SW 1271 (cell line): Measurements from ENCODE around the gene GRP.
A peak's percentile ranks its signal among the peaks of the same experiment; 100 is the strongest.

ENCODE experiments used
- DNase-seq, 2 experiments: peaks; one replicate each; lab custom pipeline; 2025; lab: John Stamatoyannopoulos, UW

GRP gene

GRCh38 chr18:59268127-59268720, 48.3 kb downstream of the GRP start:
- no peak for DNase-seq

DNA sequence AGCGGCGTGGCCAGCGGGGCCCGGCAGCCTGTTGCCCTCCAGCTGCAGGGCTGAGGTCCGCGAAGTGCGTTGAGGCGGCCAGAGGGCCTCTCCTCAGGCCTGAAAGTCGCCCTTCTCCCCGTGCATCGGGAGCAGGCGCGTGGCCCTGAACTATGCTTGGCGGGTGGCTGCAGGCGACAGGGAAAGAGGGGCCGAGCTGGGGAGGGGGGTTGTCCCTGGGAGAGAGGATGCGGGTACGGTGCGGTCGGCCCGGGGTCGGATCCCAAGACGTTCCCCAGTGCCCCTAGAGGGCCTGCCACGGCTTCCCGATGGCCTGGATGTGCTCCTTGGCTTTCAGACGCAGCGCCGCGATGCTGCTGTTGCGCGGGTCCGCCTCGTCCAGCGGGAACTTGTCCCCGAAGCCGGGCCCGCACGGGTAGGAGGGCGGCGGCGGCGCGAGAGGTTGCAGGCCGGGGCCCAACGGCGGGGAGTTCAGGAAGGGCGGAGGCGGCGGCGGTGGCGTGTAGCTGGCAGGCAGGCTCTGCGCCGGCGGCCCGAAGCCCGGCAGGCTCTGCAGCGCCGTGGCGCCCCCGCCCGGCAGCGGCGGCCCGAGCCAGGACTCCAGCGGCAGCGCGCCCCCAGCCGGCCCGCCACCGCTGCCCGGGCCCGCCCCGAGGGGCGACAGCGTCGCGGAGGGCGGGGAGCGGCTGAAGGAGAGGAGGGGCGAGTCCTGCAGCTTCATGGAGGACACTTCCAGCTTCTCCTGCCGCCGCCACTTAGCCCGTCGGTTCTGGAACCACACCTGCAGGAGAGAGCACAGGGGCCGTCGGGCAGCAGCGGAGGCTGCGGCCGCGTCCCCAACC, 49.0 kb downstream of the GRP start:
- DNase-seq: no peak

DNA sequence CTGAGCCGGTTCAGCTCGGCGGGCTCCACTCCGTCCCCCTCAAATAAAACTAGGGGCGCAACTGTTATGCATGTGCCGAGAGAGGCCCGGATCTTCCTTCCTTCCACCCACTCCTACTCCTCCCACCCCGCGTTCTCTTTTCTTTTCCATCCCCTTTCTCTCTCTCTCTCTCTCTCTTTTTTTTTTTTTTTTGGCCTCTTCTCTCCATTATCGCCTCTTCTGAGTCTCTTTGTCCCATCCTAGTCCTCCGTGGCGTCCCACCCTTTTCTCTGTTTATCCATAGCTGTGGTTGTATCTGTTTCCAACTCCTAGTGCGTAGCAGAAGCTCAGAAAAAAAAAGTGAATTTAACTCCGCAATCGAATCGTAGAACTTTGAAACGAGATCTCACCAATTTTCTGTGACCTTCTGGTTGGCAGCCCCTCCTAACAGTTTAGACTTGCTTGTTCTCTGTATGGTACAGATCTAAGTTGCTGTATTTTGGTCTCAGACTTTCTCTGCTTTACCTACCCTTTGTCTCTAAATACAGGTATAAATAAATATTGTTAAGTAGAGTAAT, 49.7 kb downstream of the GRP start:
- no peak for DNase-seq

GRCh38 chr18:59270689-59271257, 50.8 kb downstream of the GRP start:
- DNase-seq: no peak

DNA sequence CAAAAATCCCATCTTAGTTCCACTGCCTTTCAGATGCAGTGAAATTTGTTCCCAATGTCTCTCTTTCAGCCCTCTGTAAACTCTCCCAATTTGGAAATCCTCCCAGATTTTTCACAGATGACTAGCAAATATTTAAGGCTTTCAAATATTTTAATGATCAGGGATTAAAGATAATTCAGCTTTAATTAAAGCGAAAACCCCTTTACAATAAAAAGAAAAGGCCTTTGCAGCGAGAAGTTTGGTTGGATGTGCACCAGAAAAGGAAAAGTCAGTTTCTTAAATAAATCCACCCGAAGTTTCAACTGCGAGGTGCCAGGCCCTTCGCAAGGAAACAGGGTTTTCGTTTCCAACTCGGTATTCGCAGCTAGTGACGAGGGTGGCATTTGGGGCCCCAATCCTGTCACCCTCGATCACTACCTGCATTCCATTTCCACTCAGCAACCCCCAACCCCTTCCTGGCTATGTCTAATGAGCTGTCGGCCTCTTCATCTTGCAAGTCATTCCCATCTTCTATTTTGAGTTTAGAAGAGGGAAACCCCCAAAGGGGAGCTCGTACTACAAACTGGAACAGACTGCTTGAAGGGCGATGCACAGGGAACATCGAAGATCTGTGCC, 51.8 kb downstream of the GRP start:
- no peak for DNase-seq

DNA sequence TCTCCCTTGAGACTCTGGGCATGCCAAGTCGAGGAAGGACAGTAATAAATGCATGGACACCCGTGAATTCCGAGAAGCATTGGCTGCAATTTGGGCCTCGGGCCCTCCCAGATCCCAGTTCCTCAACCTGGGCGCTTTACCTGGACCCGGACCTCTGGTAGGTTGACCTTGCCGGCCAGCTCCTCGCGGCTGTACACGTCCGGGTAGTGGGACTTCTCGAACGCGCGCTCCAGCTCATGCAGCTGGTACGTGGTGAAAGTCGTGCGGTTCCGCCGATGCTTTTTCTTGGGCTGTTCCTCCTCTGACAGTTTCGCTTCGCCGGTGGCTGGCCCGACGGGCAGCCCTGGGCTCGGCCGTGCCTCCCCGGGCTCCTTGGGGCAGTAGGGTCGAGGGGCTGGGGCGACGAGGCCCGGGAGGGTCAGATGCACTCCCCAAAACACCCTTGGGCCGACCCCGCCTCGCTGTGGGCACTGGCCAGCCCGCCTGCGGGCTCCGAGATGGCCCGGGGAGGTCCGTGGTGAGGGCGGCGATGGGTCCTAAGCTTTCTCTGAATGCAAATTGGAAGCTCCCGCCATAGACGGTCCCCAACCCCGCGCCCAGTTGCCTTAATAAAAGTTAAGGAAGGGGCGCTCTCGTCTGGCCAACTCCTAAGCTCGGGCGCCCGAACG, 52.4 kb downstream of the GRP start:
- DNase-seq: no peak

DNA sequence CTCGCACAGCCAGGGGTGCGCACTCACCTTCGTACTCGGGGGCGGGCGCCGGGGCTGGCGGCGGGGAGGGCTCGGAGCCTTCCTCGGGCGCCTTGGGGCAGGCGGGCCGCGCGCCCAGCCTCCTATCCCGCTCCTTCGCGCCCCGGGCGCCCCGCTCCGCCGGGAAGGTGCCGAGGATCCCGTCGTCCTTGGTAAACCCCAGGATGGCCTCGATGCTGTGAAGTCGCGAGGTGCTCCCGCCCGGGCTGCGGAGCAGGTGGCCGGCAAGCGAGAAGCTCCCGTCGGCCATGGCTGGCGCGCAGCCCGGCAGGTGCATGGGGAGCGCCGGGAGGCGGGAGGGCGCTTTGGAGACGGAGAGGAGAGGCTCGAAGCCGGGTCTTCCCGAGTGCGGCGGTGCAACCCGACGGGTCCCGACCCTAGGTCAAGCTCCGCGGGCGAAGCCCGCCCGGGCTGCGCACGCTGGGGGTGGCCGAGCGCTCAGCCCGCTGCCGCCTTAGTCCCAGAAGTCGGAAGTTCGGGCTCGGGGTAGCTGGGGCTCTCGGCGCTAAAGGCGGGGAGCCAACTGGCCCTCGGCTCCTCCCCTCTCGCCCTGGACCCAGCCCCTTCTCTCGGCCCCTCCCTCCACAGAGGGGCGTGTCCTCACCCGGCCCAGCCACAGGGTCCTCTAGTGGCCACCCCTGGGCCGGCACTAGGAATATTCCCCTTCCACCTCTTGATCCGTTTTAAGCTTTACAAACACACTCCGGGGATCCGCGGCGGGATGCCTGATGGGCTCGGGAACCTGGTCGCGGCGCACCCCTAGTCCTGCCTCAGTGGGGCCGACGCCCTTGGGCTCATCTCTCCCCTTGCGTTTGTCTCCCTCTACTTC, 53.2 kb downstream of the GRP start, which contains the start of gene RAX:
Gene RAX, minus strand, starts transcription at position 564 of the 868 bp plus-strand sequence. Its CDS starts 248 bp downstream, at position 316.
- DNase-seq: peak in 1 of 2 experiments; percentile 6

DNA sequence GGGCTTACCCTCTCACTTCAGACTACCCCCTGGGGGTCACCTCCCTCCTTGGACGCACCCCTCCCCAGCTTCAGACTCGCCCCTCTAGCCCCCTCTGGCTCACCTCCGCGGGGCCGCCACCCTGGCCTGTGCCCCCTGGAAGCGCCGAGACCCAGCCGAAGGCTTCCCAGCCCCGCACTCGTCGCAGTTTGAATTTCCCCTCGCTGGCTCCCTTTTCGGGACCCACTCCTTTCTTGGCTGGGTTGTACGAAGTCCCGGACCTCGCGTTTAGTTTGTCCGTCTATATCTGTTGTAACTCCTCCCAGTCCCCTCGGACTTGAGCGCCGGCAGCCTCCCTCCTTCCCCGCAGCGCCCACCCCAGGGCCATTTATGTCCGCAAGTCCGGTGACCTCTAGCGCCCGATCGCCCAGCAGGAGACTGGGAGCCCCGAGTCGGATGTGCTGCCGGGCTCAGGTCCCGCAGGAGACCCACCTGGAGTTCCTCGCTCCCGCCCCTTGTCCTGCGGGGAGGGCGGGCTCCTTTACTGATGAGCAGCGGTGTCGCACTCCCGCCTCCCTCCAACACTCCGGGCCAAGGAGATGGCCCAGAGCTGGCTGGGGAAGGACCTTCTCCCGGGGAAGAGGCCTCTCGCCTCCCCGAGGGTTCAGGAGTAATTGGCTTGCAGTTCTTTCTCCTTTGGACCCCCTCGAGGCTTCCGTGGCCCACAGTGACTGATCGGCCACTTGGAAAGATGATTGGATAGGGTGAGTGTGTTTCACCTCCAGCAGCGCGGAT, 54.0 kb downstream of the GRP start:
- no peak for DNase-seq

DNA sequence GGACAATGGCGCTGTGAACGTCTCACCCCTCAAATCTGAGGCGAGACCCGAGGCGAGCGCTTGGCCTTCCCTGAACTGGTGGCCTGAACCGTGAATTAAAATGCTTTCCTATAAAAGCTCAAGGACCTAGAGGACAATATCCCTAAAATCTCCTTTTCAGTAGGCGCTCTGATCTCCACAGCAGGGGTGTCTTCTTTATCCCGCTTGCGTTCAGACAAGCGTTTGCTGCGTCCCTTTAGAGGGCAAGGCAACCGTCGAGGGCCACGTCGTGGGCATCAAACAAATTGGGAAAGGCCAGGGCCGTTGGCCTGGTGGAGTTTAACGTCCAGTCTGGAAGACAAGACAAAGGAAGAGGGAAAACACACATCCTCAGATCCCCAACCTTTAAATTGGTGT, 54.6 kb downstream of the GRP start:
- DNase-seq: no peak

DNA sequence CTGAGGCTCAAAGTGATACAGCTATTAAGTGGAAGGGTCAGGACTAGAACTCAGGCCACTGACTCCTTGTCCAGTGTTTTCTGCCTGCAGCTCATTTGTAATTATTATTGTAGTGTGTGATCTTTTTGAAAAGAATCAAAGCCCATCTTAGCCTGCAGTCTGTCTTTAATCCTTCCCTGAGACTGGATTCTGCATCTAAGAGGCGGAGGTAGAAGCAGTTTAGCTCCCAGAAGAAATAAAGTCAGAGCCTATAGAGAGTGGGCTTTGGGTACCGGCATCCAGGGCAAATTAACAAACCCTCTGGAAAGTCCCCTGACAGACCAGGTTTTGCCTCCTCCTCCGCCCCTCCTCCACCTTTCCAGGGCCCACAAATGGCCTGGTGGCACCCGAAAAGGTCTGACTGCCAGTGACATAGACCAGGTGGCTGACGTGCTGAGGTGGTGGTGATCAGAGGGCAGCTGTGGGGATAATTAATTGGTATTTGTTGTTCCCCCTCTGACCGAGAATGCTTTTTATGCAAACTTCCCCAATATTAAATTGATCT, 55.5 kb downstream of the GRP start:
- DNase-seq: no peak

DNA sequence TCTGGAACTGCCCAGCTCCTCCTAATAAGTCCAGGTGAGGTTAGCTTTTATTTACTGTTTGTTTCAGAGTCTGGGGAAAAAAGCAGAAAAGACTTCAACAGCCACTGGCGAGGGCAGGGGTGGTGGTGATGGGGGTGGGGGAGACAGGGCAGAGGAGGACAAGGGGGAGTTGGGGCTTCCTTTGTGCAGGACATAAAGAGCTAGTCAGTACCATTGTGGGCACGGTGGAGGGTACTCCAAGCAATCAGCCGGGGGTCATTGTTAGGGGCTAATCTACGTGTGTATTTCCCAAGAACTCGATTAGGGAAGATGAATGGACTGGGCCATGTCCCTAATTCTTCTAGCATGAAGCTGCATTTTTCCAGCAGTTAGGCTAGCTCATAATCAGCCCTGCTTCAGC, 56.1 kb downstream of the GRP start:
- DNase-seq: no peak

GRCh38 chr18:59278793-59279192, 58.8 kb downstream of the GRP start:
- DNase-seq: no peak

DNA sequence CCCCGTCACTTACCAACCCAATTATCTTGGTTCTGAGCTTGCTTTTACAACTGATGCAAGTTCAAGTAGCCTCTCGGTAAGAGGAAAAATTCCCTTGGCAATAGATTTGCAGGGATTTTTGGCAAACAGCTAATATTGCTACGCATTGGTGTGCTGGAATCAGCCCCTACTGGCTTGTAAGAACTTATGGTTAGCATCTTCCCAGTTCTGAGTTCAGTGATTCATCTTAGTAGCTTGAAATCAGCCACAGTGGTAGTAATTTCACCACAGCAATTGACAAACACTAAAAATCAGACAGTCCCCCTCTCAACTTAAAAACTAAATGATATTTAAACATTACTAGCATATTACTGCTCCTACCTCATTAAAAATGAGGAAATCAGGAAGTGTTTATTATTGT, 59.2 kb downstream of the GRP start:
- no peak for DNase-seq

- DNase-seq: no peak
These were observed 59.8 kb downstream of the GRP start for GRCh38 chr18:59279722-59280121.
